SK-N-MC (cell line): ENCODE measurements around the gene GTF2I.

Experiments
- EZH2 ChIP-seq: fragments of 200-600 bp; sonication (generic); IDR thresholded peaks from one replicate; pipeline ENCODE4 v1.6.1; 2017; ENCODE audit warnings: antibody characterized with exemption
- POLR2AphosphoS5 ChIP-seq: IDR thresholded peaks from 2 replicates; pipeline ENCODE4 v1.6.1; 2012; ENCODE audit warnings: mild to moderate bottlenecking, low read depth, low read length, borderline replicate concordance

DNA sequence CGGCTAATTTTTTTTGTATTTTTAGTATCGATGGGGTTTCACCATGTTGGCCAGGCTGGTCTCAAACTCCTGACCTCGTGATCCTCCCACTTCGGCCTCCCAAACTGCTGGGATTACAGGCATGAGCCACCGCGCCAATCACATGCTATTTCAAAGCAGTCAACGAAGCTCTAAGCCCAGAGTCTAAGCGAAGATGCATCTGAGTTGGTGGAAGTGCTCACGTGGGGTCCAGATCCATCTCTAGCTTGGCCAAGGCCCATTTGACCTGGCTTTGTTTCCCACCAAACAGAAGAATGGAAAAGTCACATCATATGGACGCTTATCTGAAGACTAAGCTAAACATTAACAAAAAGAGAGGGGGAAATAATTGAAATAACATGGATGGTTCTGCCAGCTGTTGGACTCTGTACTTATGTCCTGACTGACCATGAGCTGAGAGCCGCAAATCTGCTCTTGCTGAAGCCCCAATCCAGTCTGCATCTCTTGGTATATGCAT lies 3.8 kb upstream of the GTF2I start:
- TF ChIP-seq EZH2 (no peak), POLR2AphosphoS5 (no peak)
